NK-92 (cell line): ENCODE measurements around the gene EFL1.

Source experiments
- DNase-seq: peaks from one replicate; lab custom pipeline; 2025; ENCODE audit not compliant: unreplicated experiment; lab: John Stamatoyannopoulos, UW

EFL1 gene

GRCh38 chr15:82127581-82127980 lies 135.0 kb downstream of the EFL1 start:
- DNase-seq, result no peak

GRCh38 chr15:82126346-82126745 lies 136.2 kb downstream of the EFL1 start:
- DNase-seq, result no peak

- DNase-seq, result no peak
Observed at GRCh38 chr15:82124331-82125263, 137.9 kb downstream of the EFL1 start.

- no peak for DNase-seq
Observed at GRCh38 chr15:82122746-82123400, 139.7 kb downstream of the EFL1 start.

- no peak for DNase-seq
Observed at GRCh38 chr15:82118040-82118439, 144.5 kb downstream of the EFL1 start.

- no peak for DNase-seq
Observed at GRCh38 chr15:82117296-82117695, 145.2 kb downstream of the EFL1 start.

- DNase-seq, result no peak
Observed at GRCh38 chr15:82114660-82115059, 147.9 kb downstream of the EFL1 start.

GRCh38 chr15:82113106-82113715 lies 149.3 kb downstream of the EFL1 start:
- no peak for DNase-seq

GRCh38 chr15:82111918-82112317 lies 150.6 kb downstream of the EFL1 start:
- DNase-seq, result no peak

GRCh38 chr15:82110144-82110543 lies 152.4 kb downstream of the EFL1 start:
- DNase-seq, result no peak

GRCh38 chr15:82108489-82109078 lies 153.9 kb downstream of the EFL1 start:
- no peak for DNase-seq

GRCh38 chr15:82106679-82107078 lies 155.9 kb downstream of the EFL1 start:
- DNase-seq, result no peak

GRCh38 chr15:82105451-82106215 lies 156.9 kb downstream of the EFL1 start:
- DNase-seq, result no peak

- DNase-seq, result no peak
Observed at GRCh38 chr15:82103468-82103867, 159.1 kb downstream of the EFL1 start.

GRCh38 chr15:82100111-82100929 lies 162.2 kb downstream of the EFL1 start:
- no peak for DNase-seq

- DNase-seq, result no peak
Observed at GRCh38 chr15:82098674-82099073, 163.9 kb downstream of the EFL1 start.

GRCh38 chr15:82095803-82096202 lies 166.7 kb downstream of the EFL1 start:
- no peak for DNase-seq

GRCh38 chr15:82093774-82094211 lies 168.7 kb downstream of the EFL1 start:
- DNase-seq, result no peak

- no peak for DNase-seq
Observed at GRCh38 chr15:82093325-82093724, 169.2 kb downstream of the EFL1 start.

GRCh38 chr15:82091636-82092140 lies 170.8 kb downstream of the EFL1 start:
- no peak for DNase-seq
